Measurements from ENCODE around the gene CYTH1.
"Not testable (repeated sequence)": the region's sequence is repeated elsewhere in the genome, so short reads cannot be mapped to it uniquely, and the experiment has no call there.

CYTH1 gene

GRCh38 chr17:78680436-78680835 lies 101.6 kb downstream of the CYTH1 start:
- no peak for DNase-seq

- no peak for DNase-seq
Observed at GRCh38 chr17:78679495-78680395, 102.3 kb downstream of the CYTH1 start.

- no peak for DNase-seq
Observed at GRCh38 chr17:78678711-78679110, 103.4 kb downstream of the CYTH1 start.

GRCh38 chr17:78678222-78678557 lies 103.9 kb downstream of the CYTH1 start:
- no peak for DNase-seq

GRCh38 chr17:78677303-78678221 lies 104.5 kb downstream of the CYTH1 start:
- no peak for DNase-seq

GRCh38 chr17:78676412-78677302 lies 105.4 kb downstream of the CYTH1 start:
- no peak for DNase-seq

GRCh38 chr17:78675836-78676235 lies 106.2 kb downstream of the CYTH1 start:
- DNase-seq, result no peak

GRCh38 chr17:78675316-78675616 lies 106.8 kb downstream of the CYTH1 start:
- no peak for DNase-seq

- DNase-seq, result no peak
Observed at GRCh38 chr17:78674595-78675315, 107.3 kb downstream of the CYTH1 start.

- DNase-seq, result no peak
Observed at GRCh38 chr17:78674156-78674555, 107.9 kb downstream of the CYTH1 start.

GRCh38 chr17:78673395-78673794 lies 108.7 kb downstream of the CYTH1 start:
- DNase-seq, result no peak

- DNase-seq, result no peak
Observed at GRCh38 chr17:78672871-78673371, 109.2 kb downstream of the CYTH1 start.

- no peak for DNase-seq
Observed at GRCh38 chr17:78672005-78672404, 110.1 kb downstream of the CYTH1 start.

GRCh38 chr17:78671726-78672001 lies 110.4 kb downstream of the CYTH1 start:
- DNase-seq, result not testable (repeated sequence)

GRCh38 chr17:78670850-78671725 lies 111.0 kb downstream of the CYTH1 start:
- DNase-seq, result no peak

- no peak for DNase-seq
Observed at GRCh38 chr17:78669975-78670518, 112.0 kb downstream of the CYTH1 start.

GRCh38 chr17:78669256-78669974 lies 112.7 kb downstream of the CYTH1 start:
- DNase-seq, result no peak

- DNase-seq, result no peak
Observed at GRCh38 chr17:78668847-78669246, 113.2 kb downstream of the CYTH1 start.

GRCh38 chr17:78667741-78668640 lies 114.1 kb downstream of the CYTH1 start:
- DNase-seq, result no peak
